DND-41 (cell line): ENCODE results near the gene PTPRN2.

ENCODE experiments used
- ATAC-seq: fragments of 200-7000 bp; cut with Tn5 transposase; 3 replicates; pipeline ENCODE4 v1.9.1; 2021; ENCODE audit warnings: low read depth; ENCODE audit not compliant: insufficient read depth
- DNase-seq: peaks from one replicate; pipeline ENCODE4 v3.0.0-alpha.2; 2020
- H2AFZ ChIP-seq: 2 replicates; pipeline ENCODE4 v1.6.0; 2012; ENCODE audit warnings: low read depth, low read length
- H3K27ac ChIP-seq: 2 replicates; pipeline ENCODE4 v1.5.1; 2012; ENCODE audit warnings: low read length, inconsistent platforms
- H3K27me3 ChIP-seq: fragments of 200-600 bp; sonication (generic); 2 replicates; pipeline ENCODE4 v1.6.0; 2012; ENCODE audit warnings: low read length, mild to moderate bottlenecking, inconsistent platforms; ENCODE audit not compliant: insufficient read depth, poor library complexity
- H3K36me3 ChIP-seq: 2 replicates; pipeline ENCODE4 v1.5.1; 2012; ENCODE audit warnings: low read length, inconsistent platforms; ENCODE audit not compliant: insufficient read depth
- H3K4me1 ChIP-seq: 2 replicates; pipeline ENCODE4 v1.5.1; 2012; ENCODE audit warnings: mild to moderate bottlenecking, low read length; ENCODE audit not compliant: insufficient read depth
- H3K4me2 ChIP-seq: 2 replicates; pipeline ENCODE4 v1.6.0; 2012; ENCODE audit warnings: mild to moderate bottlenecking, moderate library complexity, low read length, inconsistent platforms; ENCODE audit not compliant: insufficient read depth
- H3K4me3 ChIP-seq, 2 experiments: fragments of 200-600 bp in 1 of 2; shearing (Covaris generic) in 1 of 2; 2 replicates each; pipeline ENCODE4 v1.5.1; 2012 to 2016; ENCODE audit warnings: inconsistent platforms in 2 of 2, low read length in 2 of 2, mild to moderate bottlenecking in 2 of 2, low read depth in 1 of 2, moderate library complexity in 1 of 2
- H3K79me2 ChIP-seq: 2 replicates; pipeline ENCODE4 v1.6.0; 2012; ENCODE audit warnings: low read length, inconsistent platforms; ENCODE audit not compliant: insufficient read depth
- H3K9ac ChIP-seq: 2 replicates; pipeline ENCODE4 v1.6.0; 2012; ENCODE audit warnings: low read depth, mild to moderate bottlenecking, inconsistent platforms, low read length, moderate library complexity
- H3K9me3 ChIP-seq: 2 replicates; pipeline ENCODE4 v1.5.1; 2012; ENCODE audit warnings: low read length, moderate library complexity, mild to moderate bottlenecking, inconsistent platforms; ENCODE audit not compliant: insufficient read depth, severe bottlenecking
- H4K20me1 ChIP-seq: 2 replicates; pipeline ENCODE4 v1.6.0; 2012; ENCODE audit warnings: low read length; ENCODE audit not compliant: insufficient read depth
- CTCF ChIP-seq: IDR thresholded peaks from 2 replicates; pipeline ENCODE4 v1.5.1; 2012; ENCODE audit warnings: borderline replicate concordance, low read length, moderate library complexity, mild to moderate bottlenecking; ENCODE audit not compliant: poor library complexity, severe bottlenecking; ENCODE audit errors: extremely low read depth
- EZH2 ChIP-seq: IDR thresholded peaks from 3 replicates; pipeline ENCODE4 v1.6.1; 2012; ENCODE audit warnings: borderline replicate concordance, low read depth, mild to moderate bottlenecking, moderate library complexity, low read length, inconsistent platforms; ENCODE audit not compliant: severe bottlenecking

PTPRN2 gene

GRCh38 chr7:158289761-158290523, 297.7 kb downstream of the PTPRN2 start:
- Histone ChIP-seq H3K27me3 (no peaks in the 10 kb centered on the region), H4K20me1 (no peaks in the 10 kb centered on the region), H3K9ac (no peak overlapping the region), H3K79me2 (no peaks in the 10 kb centered on the region), H3K27ac (no peak overlapping the region), H3K4me1 (no peaks in the 10 kb centered on the region), H3K9me3 (peaks cover 8% of the 10 kb centered on the region), H3K4me3 (no peak overlapping the region), H3K36me3 (no peaks in the 10 kb centered on the region), H3K4me2 (no peak overlapping the region), H2AFZ (no peak overlapping the region)
- TF ChIP-seq EZH2 (no peak), CTCF (no peak)
- DNase-seq (no peak), ATAC-seq (no peak)

- no peak overlapping the region for H3K9ac ChIP-seq
- H3K27me3 ChIP-seq: no peaks in the 10 kb centered on the region
- H3K9me3 ChIP-seq: peaks cover 8% of the 10 kb centered on the region
- DNase-seq (no peak), ATAC-seq (no peak)
- H2AFZ ChIP-seq: no peak overlapping the region
- no peaks in the 10 kb centered on the region for H3K4me1 ChIP-seq
- no peak overlapping the region for H3K27ac ChIP-seq
- no peaks in the 10 kb centered on the region for H4K20me1 ChIP-seq
- no peaks in the 10 kb centered on the region for H3K36me3 ChIP-seq
- H3K4me3 ChIP-seq: no peak overlapping the region
- no peak overlapping the region for H3K4me2 ChIP-seq
- no peaks in the 10 kb centered on the region for H3K79me2 ChIP-seq
- TF ChIP-seq EZH2 (no peak), CTCF (no peak)
Observed at GRCh38 chr7:158289231-158289630, 298.4 kb downstream of the PTPRN2 start.

GRCh38 chr7:158286210-158286609, 301.4 kb downstream of the PTPRN2 start:
- Histone ChIP-seq H3K4me3 (no peak overlapping the region), H3K36me3 (no peaks in the 10 kb centered on the region), H4K20me1 (no peaks in the 10 kb centered on the region), H3K9me3 (peaks cover 8% of the 10 kb centered on the region), H2AFZ (no peak overlapping the region), H3K27ac (no peak overlapping the region), H3K4me1 (no peaks in the 10 kb centered on the region), H3K9ac (no peak overlapping the region), H3K27me3 (no peaks in the 10 kb centered on the region), H3K4me2 (no peak overlapping the region), H3K79me2 (no peaks in the 10 kb centered on the region)
- ATAC-seq (no peak), DNase-seq (no peak)
- TF ChIP-seq CTCF (no peak), EZH2 (no peak)
